ENCODE data around the gene HIVEP1.

DNA sequence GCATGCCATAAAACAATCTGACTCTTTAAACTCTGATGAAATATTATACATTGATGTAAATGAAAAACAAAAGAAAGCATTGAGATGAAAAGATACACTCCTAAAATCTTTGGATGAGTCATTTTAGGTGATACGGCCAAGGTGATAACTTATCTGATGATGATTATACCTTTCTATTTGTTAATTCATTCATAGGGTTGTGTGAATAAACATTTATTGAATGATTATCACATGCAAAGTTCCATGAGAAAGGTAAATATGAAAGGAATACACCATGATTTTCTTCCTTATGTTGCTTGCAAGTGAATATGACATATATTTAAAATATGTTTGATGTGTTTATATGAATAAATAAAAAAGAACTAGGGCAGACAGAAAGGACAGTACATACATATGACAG is 15.4 kb upstream of the HIVEP1 start:
- TF ChIP-seq EZH2 (IDR thresholded peaks at IDR 0.05) (no peak), POLR2AphosphoS5 (IDR thresholded peaks at IDR 0.05; ENCODE audit: borderline replicate concordance, low read depth, low read length) (no peak)
